Measurements from ENCODE around the gene OR5AK2.

Gene OR5AK2

GRCh38 chr11:56968524-56968923, 20.2 kb upstream of the OR5AK2 start:
- no peak for TF ChIP-seq CTCF (IDR thresholded peaks at IDR 0.05; ENCODE audit: insufficient read depth, low read length, missing control alignments)
- H3K4me3 ChIP-seq (ENCODE audit: low read depth, low read length): no peak overlapping the region
- CTCF ChIA-PET: no interaction called here
- no peak for DNase-seq (ENCODE audit: low read depth, low spot score)
- POLR2A ChIA-PET: no interaction called here

- no peak for TF ChIP-seq CTCF (IDR thresholded peaks at IDR 0.05; ENCODE audit: insufficient read depth, low read length, missing control alignments)
- no peak for DNase-seq (ENCODE audit: low read depth, low spot score)
- no peak overlapping the region for H3K4me3 ChIP-seq (ENCODE audit: low read depth, low read length)
- ChIA-PET POLR2A (no interaction called here), CTCF (no interaction called here)
Measured at GRCh38 chr11:56977314-56977713, 11.4 kb upstream of the OR5AK2 start.

- CTCF ChIA-PET: interaction anchor here (4.8 kb wide), 1 partner anchor 259 kb away, joined by 29 read pairs; no protein-coding TSS in a partner anchor
- no peak for DNase-seq (ENCODE audit: low read depth, low spot score)
- POLR2A ChIA-PET: no interaction called here
- TF ChIP-seq CTCF (IDR thresholded peaks at IDR 0.05; ENCODE audit: insufficient read depth, low read length, missing control alignments): no peak
- H3K4me3 ChIP-seq (ENCODE audit: low read depth, low read length): no peak overlapping the region
Measured at GRCh38 chr11:56990702-56991101, 2.0 kb downstream of the OR5AK2 start.

- DNase-seq (ENCODE audit: low read depth, low spot score): no peak
- ChIA-PET POLR2A (no interaction called here), CTCF (interaction anchor here (1.2 to 4.8 kb wide), 2 partner anchors 255 kb away, joined by 4 to 29 read pairs; no protein-coding TSS in a partner anchor)
- TF ChIP-seq CTCF (IDR thresholded peaks at IDR 0.05; ENCODE audit: insufficient read depth, low read length, missing control alignments): no peak
- no peak overlapping the region for H3K4me3 ChIP-seq (ENCODE audit: low read depth, low read length)
Measured at GRCh38 chr11:56994532-56994931, 5.8 kb downstream of the OR5AK2 start.

GRCh38 chr11:57001674-57002401, 13.1 kb downstream of the OR5AK2 start:
- no peak for DNase-seq (ENCODE audit: low read depth, low spot score)
- no peak overlapping the region for H3K4me3 ChIP-seq (ENCODE audit: low read depth, low read length)
- POLR2A ChIA-PET: no interaction called here
- CTCF ChIA-PET: interaction anchor here (1.4 to 9.0 kb wide), 4 partner anchors 72 to 247 kb away, joined by 3 to 111 read pairs (median 4); no protein-coding TSS in a partner anchor
- TF ChIP-seq CTCF (IDR thresholded peaks at IDR 0.05; ENCODE audit: insufficient read depth, low read length, missing control alignments): peak; percentile 20

- DNase-seq (ENCODE audit: low read depth, low spot score): no peak
- H3K4me3 ChIP-seq (ENCODE audit: low read depth, low read length): no peak overlapping the region
- CTCF ChIA-PET: no interaction called here
- TF ChIP-seq CTCF (IDR thresholded peaks at IDR 0.05; ENCODE audit: insufficient read depth, low read length, missing control alignments): no peak
- POLR2A ChIA-PET: no interaction called here
Measured at GRCh38 chr11:57008373-57008772, 19.7 kb downstream of the OR5AK2 start.

Data from AG04449 (cell line).